ENCODE results near the gene SH3BP1.
A peak's percentile ranks its signal among the peaks of the same experiment; 100 is the strongest.
"Not testable (repeated sequence)": the region's sequence is repeated elsewhere in the genome, so short reads cannot be mapped to it uniquely, and the experiment has no call there.

The SH3BP1 gene

DNA sequence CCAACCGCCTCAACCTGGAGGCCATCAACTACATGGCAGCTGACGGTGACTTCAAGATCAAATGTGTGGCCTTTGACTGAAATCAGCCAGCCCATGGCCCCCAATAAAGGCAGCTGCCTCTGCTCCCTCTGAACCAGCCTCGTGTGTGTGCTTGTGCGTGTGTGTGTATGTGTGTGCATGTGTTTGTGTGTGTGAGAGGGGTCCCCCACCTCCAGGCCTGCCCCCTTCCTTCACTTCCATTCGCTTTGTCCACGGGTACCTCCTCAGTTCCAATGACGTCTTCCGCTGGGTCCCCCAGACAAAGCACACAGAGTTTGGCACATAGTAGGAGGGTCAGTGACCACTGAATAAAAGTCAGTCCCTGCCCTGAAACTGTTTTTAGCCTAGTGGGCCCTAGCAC is 40.2 kb downstream of the SH3BP1 start:
- no peak for DNase-seq (ENCODE audit: low read depth)

GRCh38 chr22:37680191-37680851 is 40.9 kb downstream of the SH3BP1 start:
- DNase-seq (ENCODE audit: low read depth), result no peak

- DNase-seq (ENCODE audit: low read depth), result peak; percentile 61
Measured at GRCh38 chr22:37681001-37681424, 41.5 kb downstream of the SH3BP1 start.

DNA sequence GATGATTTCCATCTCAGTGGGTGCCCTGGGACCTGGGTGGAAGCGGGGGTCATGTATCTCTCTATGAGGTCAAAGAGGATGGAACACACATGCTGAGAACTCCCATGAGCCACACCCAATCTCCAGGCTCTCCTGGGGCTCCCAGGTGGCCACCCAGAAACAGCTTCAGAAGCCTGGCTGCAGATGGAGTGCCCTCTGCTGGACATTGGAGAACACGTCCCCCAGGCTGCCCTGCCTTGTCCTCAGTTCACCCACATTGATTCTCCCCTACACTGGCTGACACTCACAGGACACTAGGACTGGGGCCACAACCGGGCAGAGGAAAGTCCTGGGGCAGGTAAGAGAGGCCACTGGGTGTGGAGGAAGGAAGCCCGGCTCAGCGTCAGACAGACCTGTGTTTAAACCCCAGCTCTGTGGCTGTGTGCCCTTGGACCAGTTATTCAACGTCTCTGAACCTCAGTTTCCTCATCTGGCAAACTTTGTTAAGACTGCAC is 42.1 kb downstream of the SH3BP1 start:
- DNase-seq (ENCODE audit: low read depth), result peak; percentile 60

DNA sequence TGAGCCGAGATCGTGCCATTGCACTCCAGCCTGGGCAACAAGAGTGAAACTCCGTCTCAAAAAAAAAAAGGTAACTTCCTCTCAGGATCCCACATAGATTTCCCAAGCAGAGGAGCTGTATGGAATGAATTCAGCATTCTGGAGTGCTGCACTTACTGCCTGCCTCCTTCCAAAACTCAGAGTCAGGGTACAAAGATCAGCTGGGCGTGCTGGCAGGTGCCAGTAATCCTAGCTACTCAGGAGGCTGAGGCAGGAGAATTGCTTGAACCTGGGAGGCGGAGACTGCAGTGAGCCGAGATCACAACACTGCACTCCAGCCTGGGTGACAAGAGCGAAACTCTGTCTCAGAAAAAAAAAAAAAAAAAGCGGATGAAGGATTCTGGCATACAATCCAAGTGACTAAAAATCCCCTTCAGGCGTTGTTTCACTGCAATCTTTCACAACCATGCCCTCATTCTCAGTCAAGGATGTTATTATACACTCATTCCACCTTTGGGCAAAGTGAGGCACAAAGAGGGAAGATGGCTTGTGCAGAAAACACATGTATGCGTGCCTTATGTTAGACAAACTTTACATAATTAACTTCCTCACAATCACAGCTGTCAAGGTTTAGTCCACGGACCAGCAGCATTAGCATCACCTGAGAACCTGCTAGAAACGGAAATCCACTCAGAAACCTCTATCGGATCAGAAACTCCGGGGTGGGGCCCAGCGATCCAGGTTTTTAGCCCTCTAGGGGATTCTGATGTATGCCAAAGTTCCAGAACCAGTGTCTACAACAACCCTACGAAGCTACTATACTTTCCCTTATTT is 45.5 kb downstream of the SH3BP1 start:
- no peak for DNase-seq (ENCODE audit: low read depth)

GRCh38 chr22:37686002-37686982 is 46.8 kb downstream of the SH3BP1 start, which contains the start of gene NOL12:
Gene NOL12, plus strand, starts transcription at chr22:37686343. Its CDS starts 50 bp downstream, at chr22:37686393.
- peak; percentile 68 for DNase-seq (ENCODE audit: low read depth)

DNA sequence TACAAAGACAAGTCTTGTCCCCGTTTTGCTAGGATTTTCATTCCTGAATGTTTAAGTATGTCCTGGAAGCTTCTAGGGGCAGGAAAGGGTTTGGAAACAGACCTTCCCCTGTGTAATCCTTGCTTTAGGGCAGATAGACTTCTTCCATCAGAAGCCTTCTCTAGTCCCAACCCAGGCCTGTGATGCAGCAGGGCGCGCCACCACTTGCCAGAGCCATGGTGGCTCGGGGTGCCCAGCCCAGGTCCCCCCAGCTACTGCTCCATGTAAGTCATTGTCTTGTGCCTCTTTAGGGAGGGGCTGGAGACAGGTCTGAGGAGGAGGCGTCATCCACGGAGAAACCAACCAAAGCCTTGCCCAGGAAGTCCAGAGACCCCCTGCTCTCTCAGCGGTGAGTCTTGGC is 50.9 kb downstream of the SH3BP1 start:
- DNase-seq (ENCODE audit: low read depth), result no peak

DNA sequence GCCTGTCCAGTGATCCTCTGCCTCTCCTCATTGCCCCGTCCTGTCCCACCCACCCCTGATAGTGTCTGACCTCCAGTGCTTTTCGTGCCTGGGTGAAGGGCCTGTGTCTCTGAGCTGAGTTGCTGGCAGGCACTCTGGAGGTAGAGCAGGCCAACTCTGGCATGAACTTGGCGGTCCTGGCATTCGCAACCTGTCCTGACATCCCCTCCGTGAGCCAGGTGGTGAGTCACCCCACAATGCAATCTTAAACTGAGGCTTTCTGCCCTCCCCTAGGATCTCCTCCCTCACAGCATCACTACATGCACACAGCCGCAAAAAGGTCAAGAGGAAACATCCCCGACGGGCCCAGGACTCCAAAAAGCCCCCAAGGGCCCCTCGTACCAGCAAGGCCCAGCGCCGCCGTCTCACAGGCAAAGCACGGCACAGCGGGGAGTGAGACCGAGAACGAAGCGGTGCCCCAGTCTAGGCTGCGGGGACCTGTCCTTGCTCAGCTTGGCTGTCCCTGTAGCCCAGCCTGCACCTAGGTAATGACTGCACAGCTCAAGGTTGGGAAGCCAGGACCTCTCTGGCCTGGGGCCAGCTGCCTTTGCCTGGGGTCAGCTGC is 51.5 kb downstream of the SH3BP1 start:
- DNase-seq (ENCODE audit: low read depth), result no peak

GRCh38 chr22:37692627-37693285 is 53.3 kb downstream of the SH3BP1 start:
- no peak for DNase-seq (ENCODE audit: low read depth)

DNA sequence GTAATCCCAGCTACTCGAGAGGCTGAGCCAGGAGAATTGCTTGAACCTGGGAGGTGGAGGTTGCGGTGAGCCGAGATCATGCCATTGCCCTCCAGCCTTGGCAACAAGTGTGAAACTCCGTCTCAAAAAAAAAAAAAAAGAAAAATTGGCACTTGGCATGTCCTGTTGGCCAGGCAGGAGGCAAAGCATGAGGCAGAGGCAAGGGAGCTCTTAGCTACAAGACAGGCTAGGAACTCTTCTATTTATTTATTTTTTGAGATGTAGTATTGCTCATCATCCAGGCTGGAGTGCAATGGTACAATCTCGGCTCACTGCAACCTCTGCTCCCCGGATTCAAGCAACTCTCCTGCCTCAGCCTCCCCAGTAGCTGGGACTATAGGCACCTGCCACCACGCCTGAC is 54.7 kb downstream of the SH3BP1 start:
- not testable (repeated sequence) for DNase-seq (ENCODE audit: low read depth)

GRCh38 chr22:37696260-37696656 is 56.8 kb downstream of the SH3BP1 start:
- not testable (repeated sequence) for DNase-seq (ENCODE audit: low read depth)

DNA sequence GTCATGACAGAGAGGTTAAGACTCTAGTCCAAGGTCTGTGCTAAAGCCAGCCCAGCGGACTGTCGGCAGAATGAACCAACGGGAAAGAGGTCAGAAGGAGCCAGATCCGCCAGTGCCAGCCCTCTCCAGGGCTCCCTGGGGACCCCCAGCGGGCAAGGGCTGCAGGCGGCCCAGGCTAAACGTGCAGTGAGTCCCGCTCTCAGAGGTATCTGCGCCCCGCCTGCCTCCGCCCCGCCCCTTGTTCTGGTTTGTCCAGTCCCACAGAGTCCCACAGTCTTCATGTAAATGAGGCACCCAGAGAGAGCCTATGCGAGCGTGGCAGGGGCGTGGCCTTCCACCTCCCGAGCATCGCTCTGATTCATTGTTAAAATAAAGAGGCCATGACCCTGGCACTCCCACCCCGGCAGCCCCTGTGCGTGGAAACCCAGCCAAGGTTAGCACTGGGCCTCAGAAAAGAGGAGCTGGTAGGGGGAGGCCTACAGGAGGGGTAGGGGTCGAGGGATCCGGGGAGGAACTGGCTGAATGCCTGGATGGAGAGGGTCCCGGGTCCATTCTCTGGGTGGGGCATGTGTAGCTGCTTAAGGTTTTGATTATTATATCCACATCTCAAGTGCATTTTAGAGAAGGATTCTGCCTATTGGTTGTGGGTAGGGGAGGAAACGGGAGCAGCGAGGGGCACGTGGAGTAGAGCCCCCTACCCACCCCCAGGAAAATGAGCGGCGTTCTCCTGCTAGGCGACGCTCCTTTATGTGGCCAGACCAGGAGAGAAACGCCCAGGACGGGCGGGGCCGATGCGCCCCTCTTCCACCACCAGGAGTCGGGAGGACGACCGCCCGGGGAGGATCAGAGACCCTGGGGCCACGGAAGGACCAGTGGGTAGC is 57.4 kb downstream of the SH3BP1 start, which contains the start of gene TRIOBP:
TSS of gene TRIOBP (plus strand) at position 392 of the 881 bp plus-strand sequence. CDS start 4,318 bp downstream, outside the sequence.
- DNase-seq (ENCODE audit: low read depth), result peak; percentile 79

DNA sequence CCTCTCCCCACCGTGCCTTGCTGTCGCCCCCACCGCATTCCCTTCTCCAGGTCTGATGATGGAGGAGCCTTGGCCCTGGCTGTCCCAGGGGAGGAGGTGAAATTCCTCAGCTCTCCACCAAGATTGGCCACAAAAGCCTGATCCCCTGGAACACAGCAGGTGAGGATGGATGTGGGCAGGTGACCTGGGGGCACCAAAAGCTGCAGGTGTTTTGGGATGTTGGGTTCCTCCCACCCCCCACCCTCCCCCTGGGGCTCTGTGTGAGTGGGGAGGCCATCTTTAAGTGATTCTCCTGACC is 58.0 kb downstream of the SH3BP1 start:
- DNase-seq (ENCODE audit: low read depth), result no peak

GRCh38 chr22:37701141-37701786 is 61.8 kb downstream of the SH3BP1 start:
- no peak for DNase-seq (ENCODE audit: low read depth)

- no peak for DNase-seq (ENCODE audit: low read depth)
Measured at GRCh38 chr22:37703906-37704305, 64.4 kb downstream of the SH3BP1 start.

DNA sequence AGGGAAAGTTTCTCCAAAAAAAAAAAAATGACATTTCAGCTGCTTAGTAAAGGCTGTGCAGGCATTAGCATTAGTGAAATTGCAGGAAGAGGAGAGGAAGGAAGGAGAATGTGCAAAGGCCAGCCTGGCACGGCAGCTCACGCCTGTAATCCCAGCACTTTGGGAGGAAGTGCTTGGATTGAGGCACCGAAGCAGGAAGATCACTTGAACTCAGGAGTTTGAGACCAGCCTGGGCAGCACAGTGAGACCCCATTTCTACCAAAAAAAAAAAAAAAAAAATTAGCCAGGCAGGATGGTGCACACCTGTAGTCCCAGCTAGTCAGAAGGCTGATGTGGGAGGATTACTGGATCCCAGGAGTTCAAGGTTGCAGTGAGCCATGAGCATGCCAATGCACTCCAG is 65.2 kb downstream of the SH3BP1 start:
- no peak for DNase-seq (ENCODE audit: low read depth)

GRCh38 chr22:37705205-37705604 is 65.7 kb downstream of the SH3BP1 start:
- no peak for DNase-seq (ENCODE audit: low read depth)
